LNCAP (cell line): ENCODE data around the gene GLYATL3.

Experiments used
- CTCF ChIP-seq: fragments of 450-650 bp; IDR thresholded peaks from 2 replicates; pipeline ENCODE4 v1.5.1; 2017; ENCODE audit warnings: mild to moderate bottlenecking

The GLYATL3 gene

GRCh38 chr6:49499623-49500022 lies at the start of gene GLYATL3:
Gene GLYATL3, plus strand, starts transcription at chr6:49499923. Its CDS starts 12,068 bp downstream, at chr6:49511991.
- no peak for TF ChIP-seq CTCF

GRCh38 chr6:49453221-49453620 lies 46.5 kb upstream of the GLYATL3 start:
- no peak for TF ChIP-seq CTCF

GRCh38 chr6:49454787-49455709 lies 44.7 kb upstream of the GLYATL3 start:
- no peak for TF ChIP-seq CTCF

GRCh38 chr6:49457771-49458170 lies 42.0 kb upstream of the GLYATL3 start:
- no peak for TF ChIP-seq CTCF

GRCh38 chr6:49462071-49462470 lies 37.7 kb upstream of the GLYATL3 start:
- TF ChIP-seq CTCF = no peak

GRCh38 chr6:49462599-49462926 lies 37.2 kb upstream of the GLYATL3 start:
- TF ChIP-seq CTCF = no peak

GRCh38 chr6:49462927-49463611 lies 36.7 kb upstream of the GLYATL3 start, which contains the start of the genes CENPQ and MMUT:
Gene CENPQ, plus strand, starts transcription at chr6:49463370. Its CDS starts 6,807 bp downstream, at chr6:49470177.
Gene MMUT, minus strand, starts transcription at chr6:49463253. Its CDS starts 3,787 bp downstream, at chr6:49459466.
- no peak for TF ChIP-seq CTCF
